ENCODE data around the gene PGAP6.
"Not testable (repeated sequence)": the region's sequence is repeated elsewhere in the genome, so short reads cannot be mapped to it uniquely, and the experiment has no call there.

GRCh38 chr16:378113-378820 is 3.5 kb downstream of the PGAP6 start:
- not testable (repeated sequence) for TF ChIP-seq CTCF (IDR thresholded peaks at IDR 0.05 in 8 of 11, conservative IDR thresholded peaks at IDR 0.05 in 3 of 11); POLR2AphosphoS5 (IDR thresholded peaks at IDR 0.05); POLR2A (IDR thresholded peaks at IDR 0.05)
